Fibroblast of lung (primary cell): Measurements from ENCODE around the gene POMT1.

Source experiments
- EZH2 ChIP-seq: IDR thresholded peaks from 2 replicates; pipeline ENCODE4 v1.5.1; 2012; ENCODE audit warnings: low read length, control low read depth, mild to moderate bottlenecking; ENCODE audit errors: missing control alignments
- TF ChIP-seq, protein P1 (sequence below), 2 donors: IDR thresholded peaks in 1 of 2; conservative IDR thresholded peaks in 1 of 2; 1 replicate in 1 of 2; 2 replicates in 1 of 2; pipeline ENCODE4 v1.5.1; 2011 to 2012; ENCODE audit warnings: low read length in 2 of 2, control low read depth in 1 of 2, inconsistent platforms in 1 of 2, low read depth in 1 of 2, mild to moderate bottlenecking in 1 of 2

DNA sequence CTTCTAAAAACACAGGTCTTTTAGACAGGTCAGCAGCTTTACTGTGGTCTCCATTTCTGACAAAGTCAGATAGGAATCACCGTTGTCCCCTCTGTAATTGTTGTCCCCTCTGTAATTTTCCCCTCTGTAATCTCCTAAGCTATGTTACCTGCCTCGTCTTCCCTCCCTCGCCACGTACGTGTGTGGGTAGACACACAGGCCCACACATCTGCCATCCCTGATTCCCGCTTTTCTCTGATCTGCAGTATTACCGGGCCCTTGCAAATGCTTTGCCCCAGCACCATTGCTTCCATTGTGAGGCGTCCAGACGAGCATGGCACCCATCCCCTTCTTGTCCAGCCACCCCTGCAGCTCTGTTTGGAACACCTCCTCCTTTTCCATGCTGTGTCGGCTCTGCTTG lies 45.0 kb upstream of the POMT1 start:
- TF ChIP-seq, protein P1, sequence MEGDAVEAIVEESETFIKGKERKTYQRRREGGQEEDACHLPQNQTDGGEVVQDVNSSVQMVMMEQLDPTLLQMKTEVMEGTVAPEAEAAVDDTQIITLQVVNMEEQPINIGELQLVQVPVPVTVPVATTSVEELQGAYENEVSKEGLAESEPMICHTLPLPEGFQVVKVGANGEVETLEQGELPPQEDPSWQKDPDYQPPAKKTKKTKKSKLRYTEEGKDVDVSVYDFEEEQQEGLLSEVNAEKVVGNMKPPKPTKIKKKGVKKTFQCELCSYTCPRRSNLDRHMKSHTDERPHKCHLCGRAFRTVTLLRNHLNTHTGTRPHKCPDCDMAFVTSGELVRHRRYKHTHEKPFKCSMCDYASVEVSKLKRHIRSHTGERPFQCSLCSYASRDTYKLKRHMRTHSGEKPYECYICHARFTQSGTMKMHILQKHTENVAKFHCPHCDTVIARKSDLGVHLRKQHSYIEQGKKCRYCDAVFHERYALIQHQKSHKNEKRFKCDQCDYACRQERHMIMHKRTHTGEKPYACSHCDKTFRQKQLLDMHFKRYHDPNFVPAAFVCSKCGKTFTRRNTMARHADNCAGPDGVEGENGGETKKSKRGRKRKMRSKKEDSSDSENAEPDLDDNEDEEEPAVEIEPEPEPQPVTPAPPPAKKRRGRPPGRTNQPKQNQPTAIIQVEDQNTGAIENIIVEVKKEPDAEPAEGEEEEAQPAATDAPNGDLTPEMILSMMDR (conservative IDR thresholded peaks at IDR 0.05 in 1 of 2, IDR thresholded peaks at IDR 0.05 in 1 of 2; ENCODE audit: low read depth in 1 of 2, low read length in 2 of 2), result no peak
- TF ChIP-seq EZH2, result no peak
